Stimulated activated CD8-positive, alpha-beta memory T cell treated with anti-CD3 and anti-CD28 coated beads, Interleukin-12 subunit alpha, Interleukin-12 subunit beta, amount 100 ng/mL, for 4 hours (primary cell): ENCODE results near the gene PRKAG1.

Experiments used
- DNase-seq: peaks from one replicate; pipeline ENCODE4 v3.0.0-alpha.2; 2020; ENCODE audit warnings: low read depth

PRKAG1 gene

GRCh38 chr12:49049566-49050224 is 31.1 kb upstream of the PRKAG1 start:
- no peak for DNase-seq

GRCh38 chr12:49048953-49049352 is 30.4 kb upstream of the PRKAG1 start:
- no peak for DNase-seq

GRCh38 chr12:49046129-49046895 is 27.7 kb upstream of the PRKAG1 start:
- DNase-seq = no peak

GRCh38 chr12:49044660-49045059 is 26.1 kb upstream of the PRKAG1 start:
- DNase-seq = no peak

- peak; percentile 55 for DNase-seq
Measured at GRCh38 chr12:49043856-49044258, 25.3 kb upstream of the PRKAG1 start.

- DNase-seq = no peak
Measured at GRCh38 chr12:49043241-49043640, 24.7 kb upstream of the PRKAG1 start.

GRCh38 chr12:49041881-49042484 is 23.4 kb upstream of the PRKAG1 start:
- DNase-seq = no peak

GRCh38 chr12:49041036-49041880 is 22.7 kb upstream of the PRKAG1 start:
- no peak for DNase-seq

- no peak for DNase-seq
Measured at GRCh38 chr12:49040364-49040855, 21.8 kb upstream of the PRKAG1 start.

- no peak for DNase-seq
Measured at GRCh38 chr12:49039421-49040363, 21.1 kb upstream of the PRKAG1 start.

- DNase-seq = no peak
Measured at GRCh38 chr12:49038291-49038955, 19.8 kb upstream of the PRKAG1 start.

- no peak for DNase-seq
Measured at GRCh38 chr12:49037947-49038237, 19.3 kb upstream of the PRKAG1 start.

GRCh38 chr12:49037111-49037946 is 18.8 kb upstream of the PRKAG1 start:
- DNase-seq = no peak

- DNase-seq = no peak
Measured at GRCh38 chr12:49036029-49036428, 17.5 kb upstream of the PRKAG1 start.

- no peak for DNase-seq
Measured at GRCh38 chr12:49034286-49034622, 15.7 kb upstream of the PRKAG1 start.

GRCh38 chr12:49033611-49034285 is 15.2 kb upstream of the PRKAG1 start:
- DNase-seq = no peak

GRCh38 chr12:49032679-49033447 is 14.3 kb upstream of the PRKAG1 start:
- DNase-seq = no peak

- no peak for DNase-seq
Measured at GRCh38 chr12:49032276-49032675, 13.7 kb upstream of the PRKAG1 start.
